ENCODE measurements around the gene LARP4B.

DNA sequence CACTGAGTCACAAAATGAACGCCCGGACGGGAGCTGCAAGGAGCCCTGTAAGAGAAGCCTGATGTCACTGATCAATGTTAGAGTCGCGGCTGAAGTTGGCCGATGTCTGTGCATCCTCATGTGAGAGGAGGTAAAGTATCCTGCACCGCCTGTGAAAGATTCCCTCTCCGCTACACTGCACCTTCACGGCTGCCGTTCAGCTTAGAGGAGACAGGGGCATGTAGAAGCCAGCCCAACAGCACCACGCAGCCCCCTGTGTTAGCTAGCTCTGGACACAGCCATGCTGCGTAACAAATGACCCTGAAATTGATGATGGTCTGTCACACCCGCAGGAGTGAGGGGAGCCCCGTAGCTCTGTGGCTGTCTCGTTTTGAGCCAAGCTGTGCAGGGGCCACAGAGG is 160.5 kb downstream of the LARP4B start:
- no peak for TF ChIP-seq EZH2phosphoT487 (IDR thresholded peaks at IDR 0.05; ENCODE audit: borderline replicate concordance, low read length)
- TF ChIP-seq, protein P1, sequence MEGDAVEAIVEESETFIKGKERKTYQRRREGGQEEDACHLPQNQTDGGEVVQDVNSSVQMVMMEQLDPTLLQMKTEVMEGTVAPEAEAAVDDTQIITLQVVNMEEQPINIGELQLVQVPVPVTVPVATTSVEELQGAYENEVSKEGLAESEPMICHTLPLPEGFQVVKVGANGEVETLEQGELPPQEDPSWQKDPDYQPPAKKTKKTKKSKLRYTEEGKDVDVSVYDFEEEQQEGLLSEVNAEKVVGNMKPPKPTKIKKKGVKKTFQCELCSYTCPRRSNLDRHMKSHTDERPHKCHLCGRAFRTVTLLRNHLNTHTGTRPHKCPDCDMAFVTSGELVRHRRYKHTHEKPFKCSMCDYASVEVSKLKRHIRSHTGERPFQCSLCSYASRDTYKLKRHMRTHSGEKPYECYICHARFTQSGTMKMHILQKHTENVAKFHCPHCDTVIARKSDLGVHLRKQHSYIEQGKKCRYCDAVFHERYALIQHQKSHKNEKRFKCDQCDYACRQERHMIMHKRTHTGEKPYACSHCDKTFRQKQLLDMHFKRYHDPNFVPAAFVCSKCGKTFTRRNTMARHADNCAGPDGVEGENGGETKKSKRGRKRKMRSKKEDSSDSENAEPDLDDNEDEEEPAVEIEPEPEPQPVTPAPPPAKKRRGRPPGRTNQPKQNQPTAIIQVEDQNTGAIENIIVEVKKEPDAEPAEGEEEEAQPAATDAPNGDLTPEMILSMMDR (IDR thresholded peaks at IDR 0.05; ENCODE audit: low read depth, low read length, poor library complexity, severe bottlenecking), result no peak

Measured in DOHH2 (cell line).